GM21529 (cell line): ENCODE data around the gene BANK1.

ENCODE experiments used
- ATAC-seq: cut with Tn5 transposase; IDR thresholded peaks from one replicate; pipeline ENCODE4 v1.9.1; 2021; ENCODE audit not compliant: unreplicated experiment

The BANK1 gene

GRCh38 chr4:102007959-102008425 lies 217.5 kb downstream of the BANK1 start:
- ATAC-seq = peak; percentile 92

DNA sequence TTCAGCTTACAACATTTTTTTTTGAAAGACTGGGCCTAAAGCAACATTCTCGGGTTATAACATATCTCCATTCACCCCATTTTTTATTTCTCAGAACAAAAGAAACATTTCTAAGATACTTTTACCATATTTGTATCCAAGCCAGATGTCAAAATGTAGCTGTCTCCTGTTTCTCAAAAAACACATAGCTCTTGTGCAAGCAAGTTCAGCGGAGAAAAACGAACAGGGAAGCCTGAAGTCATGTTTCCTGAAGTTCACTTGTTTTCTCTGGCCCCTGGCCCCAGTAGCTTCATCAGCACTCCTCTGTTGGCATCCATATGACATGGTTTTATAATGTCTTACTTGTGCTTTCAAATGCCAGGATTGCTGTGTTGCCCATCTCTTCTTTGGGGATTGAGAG lies 218.2 kb downstream of the BANK1 start:
- ATAC-seq = no peak

- ATAC-seq = no peak
Observed at GRCh38 chr4:102022343-102022742, 231.8 kb downstream of the BANK1 start.

DNA sequence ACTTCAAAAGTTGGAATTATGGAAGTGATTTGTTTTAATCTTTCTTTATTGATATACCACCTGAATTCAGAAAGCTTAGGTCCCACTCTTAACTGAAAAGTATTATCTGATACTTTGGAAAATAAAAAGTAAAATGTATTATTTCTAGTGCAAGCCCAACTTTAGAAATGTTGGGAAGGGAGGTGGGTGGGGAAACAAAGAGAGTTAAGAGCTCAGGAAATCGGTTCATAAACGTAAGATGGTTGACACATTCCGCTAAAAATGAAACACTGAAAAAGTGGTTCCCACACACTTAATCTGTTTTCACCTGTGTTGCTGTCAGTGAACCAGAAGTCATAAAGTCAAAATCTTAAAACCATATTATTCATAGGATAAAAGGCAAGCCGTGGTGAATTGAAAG lies 237.4 kb downstream of the BANK1 start:
- ATAC-seq = no peak

DNA sequence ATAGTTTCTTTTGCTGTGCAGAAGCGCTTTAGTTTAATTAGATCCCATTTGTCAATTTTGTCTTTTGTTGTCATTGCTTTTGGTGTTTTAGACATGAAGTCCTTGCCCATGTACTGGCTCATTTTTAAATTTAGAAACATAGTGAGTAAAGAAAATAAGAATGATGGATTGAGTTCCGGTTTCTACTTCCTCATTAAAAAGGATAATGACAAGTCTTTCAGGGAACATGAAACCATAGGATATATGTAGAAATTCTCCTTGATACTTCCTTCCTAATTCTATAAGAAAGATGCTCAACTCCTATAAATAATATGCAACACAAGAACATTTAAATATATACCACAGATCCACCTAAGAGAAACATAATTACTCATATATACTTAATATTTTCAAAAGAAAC lies 240.9 kb downstream of the BANK1 start:
- ATAC-seq = no peak

DNA sequence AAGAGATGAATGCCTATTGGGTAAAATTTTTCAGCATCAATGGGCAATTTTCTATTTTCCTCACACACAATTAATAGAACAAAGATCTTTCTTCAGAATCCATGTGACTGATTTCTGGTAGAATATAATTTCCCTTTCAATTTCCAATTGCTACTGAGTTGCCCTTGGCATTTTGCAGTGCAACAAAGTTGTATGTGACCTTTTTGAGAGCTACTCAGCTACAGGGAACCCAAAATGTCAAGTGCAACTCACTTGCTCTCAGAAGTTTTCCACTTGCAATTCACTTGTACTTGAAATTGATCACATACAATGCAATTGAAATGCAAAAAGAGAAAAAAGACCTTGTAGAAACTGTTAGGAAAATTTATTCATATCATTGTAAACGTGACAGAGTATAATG lies 245.5 kb downstream of the BANK1 start:
- no peak for ATAC-seq

- no peak for ATAC-seq
Observed at GRCh38 chr4:102036619-102037376, 246.3 kb downstream of the BANK1 start.

GRCh38 chr4:102037566-102037965 lies 247.0 kb downstream of the BANK1 start:
- ATAC-seq = no peak

DNA sequence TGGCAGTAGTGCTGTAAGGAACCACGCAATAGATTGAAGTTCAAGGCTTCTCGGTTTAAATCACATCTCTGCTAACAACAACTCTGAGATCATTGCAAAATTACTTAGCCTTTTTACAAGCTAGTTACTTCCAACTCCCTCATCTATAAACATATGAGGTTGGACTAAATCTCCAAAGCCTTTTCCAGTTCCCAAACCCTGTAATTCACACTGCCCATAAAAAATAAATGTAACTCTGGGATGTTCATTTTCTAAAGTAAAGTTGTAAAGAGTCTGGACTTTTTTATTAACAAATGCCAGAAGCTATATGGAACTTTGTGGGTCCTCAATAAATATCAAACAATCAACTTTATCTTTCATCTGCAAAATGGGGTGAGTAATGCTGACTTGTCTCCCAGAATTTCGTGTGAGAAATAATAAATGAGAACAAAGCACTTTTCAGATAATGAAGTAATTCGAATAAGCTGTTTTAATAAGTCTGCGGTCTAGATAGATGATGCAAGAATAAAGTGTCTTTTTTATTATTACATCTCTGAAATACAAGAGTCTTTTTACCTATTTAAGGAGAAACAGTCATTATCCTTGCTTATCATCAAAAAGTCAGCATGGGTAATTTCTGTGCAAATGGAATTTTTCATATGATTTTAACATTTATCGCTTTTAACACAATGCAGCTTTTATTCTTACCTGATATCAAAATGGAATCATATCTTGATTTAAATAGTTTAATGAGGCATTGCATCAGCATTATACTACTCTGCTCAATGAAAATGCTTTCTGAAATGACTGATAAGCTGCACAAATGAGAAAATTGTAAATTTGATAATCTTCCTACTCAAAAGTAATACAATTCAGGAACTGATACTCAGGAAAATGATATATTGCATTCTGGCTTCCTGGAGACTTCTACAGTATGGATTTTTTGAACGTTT lies 252.6 kb downstream of the BANK1 start:
- no peak for ATAC-seq

GRCh38 chr4:102047616-102048015 lies 257.1 kb downstream of the BANK1 start:
- ATAC-seq = no peak

- no peak for ATAC-seq
Observed at GRCh38 chr4:102055805-102056204, 265.3 kb downstream of the BANK1 start.

- ATAC-seq = no peak
Observed at GRCh38 chr4:102057122-102057521, 266.6 kb downstream of the BANK1 start.

DNA sequence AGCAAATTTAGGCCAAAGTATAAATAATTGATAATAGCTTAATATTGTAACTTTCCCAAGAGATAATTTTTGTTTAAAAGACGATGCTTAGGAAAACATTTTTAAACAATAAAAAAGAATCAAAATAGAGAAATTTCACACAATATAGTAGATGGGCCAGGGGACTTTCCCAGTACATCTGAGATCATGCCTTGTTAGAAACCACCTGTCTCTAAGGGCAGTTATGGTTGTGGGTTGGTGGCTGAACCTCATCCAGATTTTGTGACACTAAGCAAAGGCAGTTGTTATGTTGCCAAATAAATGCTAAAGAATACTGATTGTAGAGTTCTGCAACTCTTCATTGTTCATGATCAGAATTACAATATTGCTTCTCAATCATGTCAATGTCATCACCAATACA lies 270.6 kb downstream of the BANK1 start:
- ATAC-seq = no peak

- ATAC-seq = no peak
Observed at GRCh38 chr4:102064747-102065442, 274.4 kb downstream of the BANK1 start.

GRCh38 chr4:102076622-102077021 lies 286.1 kb downstream of the BANK1 start:
- no peak for ATAC-seq

- no peak for ATAC-seq
Observed at GRCh38 chr4:102080184-102080583, 289.7 kb downstream of the BANK1 start.

- ATAC-seq = no peak
Observed at GRCh38 chr4:102089850-102090621, 299.5 kb downstream of the BANK1 start.

- no peak for ATAC-seq
Observed at GRCh38 chr4:102091656-102092055, 301.1 kb downstream of the BANK1 start.

DNA sequence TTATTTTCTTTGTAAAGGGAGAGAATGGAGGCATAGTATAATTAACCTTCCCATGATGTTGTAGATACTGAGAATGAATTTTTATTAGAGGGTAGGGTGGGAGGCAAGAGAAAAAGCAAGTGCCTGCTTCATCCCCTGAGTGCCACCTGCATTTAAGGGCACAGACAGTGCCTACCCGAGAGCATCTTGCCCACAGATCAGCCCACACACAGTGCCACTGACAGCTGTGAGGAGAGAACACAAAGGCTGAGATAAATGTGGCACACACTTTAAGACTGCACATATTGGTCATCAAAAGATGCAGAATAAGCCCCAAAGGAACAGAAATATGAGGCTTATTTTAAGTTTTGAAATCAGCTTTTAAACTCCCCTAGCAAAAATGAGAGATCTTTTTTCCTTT lies 304.0 kb downstream of the BANK1 start:
- no peak for ATAC-seq

- no peak for ATAC-seq
Observed at GRCh38 chr4:102103368-102103767, 312.8 kb downstream of the BANK1 start.

- ATAC-seq = no peak
Observed at GRCh38 chr4:102104278-102104677, 313.7 kb downstream of the BANK1 start.
